ENCODE data around the gene AP1S1.

Gene AP1S1

GRCh38 chr7:101206665-101207042, 52.4 kb downstream of the AP1S1 start:
- no peak overlapping the region for H3K4me3 ChIP-seq (replicated peaks in 1 of 2; ENCODE audit: low read depth in 2 of 2, low read length in 2 of 2)
- DNase-seq (ENCODE audit: low read depth in 2 of 2): no peak
- no peak for TF ChIP-seq CTCF (IDR thresholded peaks at IDR 0.05; ENCODE audit: low read depth, low read length)

GRCh38 chr7:101207459-101207858, 53.2 kb downstream of the AP1S1 start:
- no peak for TF ChIP-seq CTCF (IDR thresholded peaks at IDR 0.05; ENCODE audit: low read depth, low read length)
- H3K4me3 ChIP-seq (replicated peaks in 1 of 2; ENCODE audit: low read depth in 2 of 2, low read length in 2 of 2): no peak overlapping the region
- DNase-seq (ENCODE audit: low read depth in 2 of 2): no peak

GRCh38 chr7:101208794-101209193, 54.5 kb downstream of the AP1S1 start:
- TF ChIP-seq CTCF (IDR thresholded peaks at IDR 0.05; ENCODE audit: low read depth, low read length): no peak
- H3K4me3 ChIP-seq (replicated peaks in 1 of 2; ENCODE audit: low read depth in 2 of 2, low read length in 2 of 2): no peak overlapping the region
- DNase-seq (ENCODE audit: low read depth in 2 of 2): no peak

- no peak for TF ChIP-seq CTCF (IDR thresholded peaks at IDR 0.05; ENCODE audit: low read depth, low read length)
- H3K4me3 ChIP-seq (replicated peaks in 1 of 2; ENCODE audit: low read depth in 2 of 2, low read length in 2 of 2): no peak overlapping the region
- DNase-seq (ENCODE audit: low read depth in 2 of 2): no peak
These were observed 55.9 kb downstream of the AP1S1 start for GRCh38 chr7:101210143-101210542.
